Measurements from ENCODE around the gene TOM1L1.

Gene TOM1L1

GRCh38 chr17:54900457-54901229 is at the start of gene TOM1L1:
Gene TOM1L1, plus strand, starts transcription at chr17:54900852. Its CDS starts 14 bp downstream, at chr17:54900866.
- Histone ChIP-seq H3K27me3 (peaks cover 46% of the 10 kb centered on the region), H3K9me3 (no peaks in the 10 kb centered on the region), H3K4me3 (ENCODE audit: low read depth in 1 of 2, low read length in 1 of 2) (no peak within 1 kb of the TSS), H3K36me3 (no peaks in the 10 kb centered on the region), H3K27ac (no peak within 1 kb of the TSS), H3K4me1 (ENCODE audit: control insufficient read depth in 1 of 2, insufficient read depth in 1 of 2, low read depth in 1 of 2, low read length in 1 of 2) (peaks cover 0 to 8% of the 10 kb centered on the region in 2 experiments)
- TF ChIP-seq CTCF (IDR thresholded peaks at IDR 0.05), result no peak

GRCh38 chr17:54859187-54859586 is 41.5 kb upstream of the TOM1L1 start:
- Histone ChIP-seq H3K27me3 (no peaks in the 10 kb centered on the region), H3K9me3 (no peaks in the 10 kb centered on the region), H3K36me3 (no peaks in the 10 kb centered on the region), H3K4me1 (ENCODE audit: control insufficient read depth in 1 of 2, insufficient read depth in 1 of 2, low read depth in 1 of 2, low read length in 1 of 2) (no peaks in the 10 kb centered on the region), H3K4me3 (ENCODE audit: low read depth in 1 of 2, low read length in 1 of 2) (no peak overlapping the region), H3K27ac (no peak overlapping the region)
- no peak for TF ChIP-seq CTCF (IDR thresholded peaks at IDR 0.05)

GRCh38 chr17:54860617-54861470 is 39.8 kb upstream of the TOM1L1 start:
- no peaks in the 10 kb centered on the region for H3K36me3 ChIP-seq
- H3K27ac ChIP-seq, result no peak overlapping the region
- H3K4me1 ChIP-seq (ENCODE audit: control insufficient read depth in 1 of 2, insufficient read depth in 1 of 2, low read depth in 1 of 2, low read length in 1 of 2), result no peaks in the 10 kb centered on the region
- no peaks in the 10 kb centered on the region for H3K27me3 ChIP-seq
- no peaks in the 10 kb centered on the region for H3K9me3 ChIP-seq
- no peak overlapping the region for H3K4me3 ChIP-seq (ENCODE audit: low read depth in 1 of 2, low read length in 1 of 2)
- TF ChIP-seq CTCF (IDR thresholded peaks at IDR 0.05), result no peak

GRCh38 chr17:54861471-54861983 is 39.1 kb upstream of the TOM1L1 start:
- H3K4me3 ChIP-seq (ENCODE audit: low read depth in 1 of 2, low read length in 1 of 2), result no peak overlapping the region
- TF ChIP-seq CTCF (IDR thresholded peaks at IDR 0.05), result no peak
- no peaks in the 10 kb centered on the region for H3K27me3 ChIP-seq
- H3K4me1 ChIP-seq (ENCODE audit: control insufficient read depth in 1 of 2, insufficient read depth in 1 of 2, low read depth in 1 of 2, low read length in 1 of 2), result no peaks in the 10 kb centered on the region
- H3K9me3 ChIP-seq, result no peaks in the 10 kb centered on the region
- H3K27ac ChIP-seq, result no peak overlapping the region
- no peaks in the 10 kb centered on the region for H3K36me3 ChIP-seq

GRCh38 chr17:54863176-54863575 is 37.5 kb upstream of the TOM1L1 start:
- H3K4me3 ChIP-seq (ENCODE audit: low read depth in 1 of 2, low read length in 1 of 2), result no peak overlapping the region
- H3K36me3 ChIP-seq, result no peaks in the 10 kb centered on the region
- H3K27me3 ChIP-seq, result no peaks in the 10 kb centered on the region
- no peaks in the 10 kb centered on the region for H3K9me3 ChIP-seq
- TF ChIP-seq CTCF (IDR thresholded peaks at IDR 0.05), result no peak
- H3K27ac ChIP-seq, result no peak overlapping the region
- H3K4me1 ChIP-seq (ENCODE audit: control insufficient read depth in 1 of 2, insufficient read depth in 1 of 2, low read depth in 1 of 2, low read length in 1 of 2), result no peaks in the 10 kb centered on the region
